HG02610 (cell line): ENCODE data around the gene FAF2.

ENCODE experiments used
- ATAC-seq: cut with Tn5 transposase; IDR thresholded peaks from one replicate; pipeline ENCODE4 v1.9.1; 2021; ENCODE audit warnings: mild to moderate bottlenecking, moderate library complexity; ENCODE audit not compliant: unreplicated experiment

FAF2 gene

GRCh38 chr5:176500511-176500910 lies 52.3 kb downstream of the FAF2 start:
- no peak for ATAC-seq

- ATAC-seq, result no peak
Observed at GRCh38 chr5:176501333-176501732, 53.1 kb downstream of the FAF2 start.

GRCh38 chr5:176503496-176503895 lies 55.3 kb downstream of the FAF2 start:
- no peak for ATAC-seq

GRCh38 chr5:176507911-176508310 lies 59.7 kb downstream of the FAF2 start:
- ATAC-seq, result no peak

GRCh38 chr5:176508603-176509002 lies 60.4 kb downstream of the FAF2 start:
- no peak for ATAC-seq

DNA sequence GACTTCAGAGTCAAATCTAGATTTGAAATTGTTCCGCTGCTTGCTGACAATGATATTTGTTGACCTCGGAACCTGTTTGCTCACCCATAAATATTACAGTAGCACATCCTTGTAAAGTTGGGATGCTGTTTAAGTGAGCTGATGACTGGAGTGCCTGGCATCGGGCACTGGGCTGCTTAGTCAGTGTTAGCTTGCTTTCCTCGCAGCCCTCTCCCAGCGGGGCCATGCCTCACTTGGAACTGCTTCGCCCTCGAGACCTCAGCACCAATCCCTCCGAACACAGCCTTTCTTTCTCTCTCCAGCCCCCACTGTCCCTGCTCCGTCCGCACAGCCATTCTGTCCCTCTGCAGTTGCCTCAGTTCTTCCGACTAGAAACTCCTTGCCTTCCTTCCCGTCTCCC lies 65.6 kb downstream of the FAF2 start:
- no peak for ATAC-seq

- ATAC-seq, result no peak
Observed at GRCh38 chr5:176514244-176514950, 66.2 kb downstream of the FAF2 start.

GRCh38 chr5:176515396-176515795 lies 67.2 kb downstream of the FAF2 start:
- no peak for ATAC-seq

DNA sequence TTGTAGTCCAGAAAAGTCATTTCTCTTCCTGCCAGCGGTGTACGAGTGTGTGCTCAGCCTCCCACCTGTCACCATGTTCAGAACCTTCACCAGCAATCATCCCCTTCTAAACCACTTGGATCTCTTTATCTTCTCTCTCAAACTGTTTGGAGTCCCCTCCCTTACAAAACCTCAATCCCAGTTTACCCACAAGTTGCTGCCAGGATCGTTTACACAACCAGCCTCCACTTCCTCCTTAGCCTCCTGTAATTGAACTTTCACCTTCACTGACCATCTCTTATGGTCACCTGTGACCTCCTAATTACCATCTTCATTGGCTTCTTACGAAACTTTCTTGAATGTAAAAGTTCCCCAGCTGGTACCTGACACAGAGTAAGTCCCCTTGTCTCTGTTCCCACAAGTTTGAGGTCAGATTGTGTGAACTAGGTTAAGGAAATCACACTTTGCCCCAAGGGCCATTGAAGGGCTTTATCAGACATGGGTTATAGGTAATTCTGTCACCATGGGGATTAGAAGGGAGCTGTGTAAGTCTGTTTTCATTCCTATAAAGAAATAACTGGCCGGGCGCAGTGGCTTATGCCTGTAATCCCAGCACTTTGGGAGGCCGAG lies 69.0 kb downstream of the FAF2 start:
- ATAC-seq, result no peak

- no peak for ATAC-seq
Observed at GRCh38 chr5:176519810-176520720, 71.9 kb downstream of the FAF2 start.

DNA sequence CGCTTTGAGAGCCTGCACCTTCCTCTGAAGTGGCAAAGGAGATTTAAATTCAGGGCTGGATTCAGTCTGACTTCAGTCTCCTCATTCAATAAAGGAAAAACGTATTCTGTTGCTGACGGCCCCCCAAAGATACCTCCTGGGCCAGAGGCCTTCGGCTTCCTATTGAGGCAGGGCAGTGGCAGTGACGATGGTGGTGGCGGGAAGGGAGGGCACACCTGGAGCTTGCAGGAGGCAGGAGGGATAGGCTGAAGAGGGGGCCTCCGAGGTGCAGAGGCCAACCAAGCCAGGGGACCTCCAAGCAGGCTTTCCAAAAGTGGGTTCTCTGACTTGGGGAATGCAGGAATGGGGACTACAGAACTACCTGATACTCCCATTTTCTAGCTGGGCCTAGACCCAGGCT lies 73.1 kb downstream of the FAF2 start:
- no peak for ATAC-seq

- no peak for ATAC-seq
Observed at GRCh38 chr5:176521699-176522263, 73.6 kb downstream of the FAF2 start.

DNA sequence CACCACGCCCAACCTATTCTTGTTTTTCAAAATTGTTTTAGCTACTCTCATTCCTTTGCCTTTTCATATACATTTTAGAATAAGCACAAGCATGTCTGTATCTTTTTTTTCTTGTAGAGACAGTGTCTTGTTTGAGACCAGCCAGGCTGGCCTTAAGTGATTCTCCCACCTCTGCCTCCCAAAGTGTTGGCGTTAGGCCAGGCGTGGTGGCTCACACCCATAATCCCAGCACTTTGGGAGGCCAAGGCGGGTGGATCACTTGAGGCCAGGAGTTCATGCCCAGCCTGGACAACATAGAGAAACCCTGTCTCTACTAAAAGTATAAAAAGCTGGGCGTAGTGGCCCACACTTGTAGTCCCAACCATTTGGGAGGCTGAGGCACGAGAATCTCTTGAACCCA lies 76.0 kb downstream of the FAF2 start:
- no peak for ATAC-seq

- no peak for ATAC-seq
Observed at GRCh38 chr5:176524987-176525386, 76.8 kb downstream of the FAF2 start.

DNA sequence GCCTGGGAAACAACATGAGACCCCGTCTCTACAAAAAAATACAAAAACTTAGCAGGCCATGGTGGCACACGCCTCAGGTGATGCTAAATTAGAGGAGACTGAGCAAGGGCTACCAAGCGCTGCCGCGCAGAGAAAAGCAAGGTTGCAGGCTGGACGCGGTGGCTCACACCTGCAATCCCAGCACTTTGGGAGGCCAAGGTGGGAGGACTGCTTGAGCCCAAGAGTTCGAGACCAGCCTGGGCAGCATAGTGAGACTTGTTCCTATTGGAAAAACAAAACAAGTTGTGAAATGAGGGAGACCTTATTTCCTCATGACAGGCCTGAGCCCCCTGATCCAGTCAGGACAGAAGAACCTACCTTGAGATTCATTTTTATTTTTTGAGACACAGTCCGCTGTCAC lies 77.5 kb downstream of the FAF2 start:
- ATAC-seq, result no peak

- ATAC-seq, result no peak
Observed at GRCh38 chr5:176526462-176526861, 78.3 kb downstream of the FAF2 start.

DNA sequence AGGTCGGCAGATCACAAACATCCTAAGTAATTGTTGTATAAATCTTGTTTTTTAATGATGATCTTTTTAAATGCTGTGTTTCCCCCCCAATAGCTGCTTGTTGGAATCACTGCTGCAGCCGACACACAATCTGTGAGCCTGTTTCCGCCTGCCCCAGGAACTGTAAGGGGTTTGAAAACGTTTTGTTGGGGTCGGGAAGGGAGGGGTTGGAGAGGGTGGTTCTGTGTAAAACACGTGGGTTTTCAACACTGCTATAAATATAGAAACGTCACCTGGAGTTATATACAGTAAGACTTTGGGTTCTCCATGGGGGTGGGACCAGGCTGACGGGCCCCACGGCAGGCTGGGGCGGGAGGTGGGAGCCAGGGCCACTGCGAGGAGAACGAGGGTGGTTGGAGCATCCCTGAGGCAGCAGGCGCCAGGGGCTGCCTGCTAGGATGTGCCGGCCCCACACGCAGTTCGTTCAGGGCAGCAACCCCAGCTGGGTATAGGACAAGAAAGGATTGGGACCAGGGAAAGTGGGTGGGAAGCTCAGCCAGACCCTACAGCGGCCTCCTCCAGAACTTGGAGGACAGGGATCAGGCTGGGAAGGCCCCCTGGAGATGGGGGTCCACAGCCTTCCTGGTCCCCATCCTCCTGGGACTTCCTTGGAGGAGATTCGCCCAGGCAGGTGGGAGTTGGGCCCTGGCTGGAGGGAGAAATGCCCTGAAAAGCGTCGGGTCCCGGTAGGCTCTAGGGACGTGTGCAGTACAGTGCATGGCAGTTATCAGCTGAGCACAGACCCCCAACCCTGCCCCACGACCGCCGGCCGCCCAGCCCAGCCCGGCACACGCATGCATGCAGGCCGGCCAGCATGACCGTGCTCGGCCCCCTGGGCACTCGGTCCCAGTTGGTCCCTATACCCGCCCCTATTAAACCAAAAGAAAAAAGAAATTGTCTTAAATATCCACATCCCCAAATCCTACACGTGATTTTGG lies 79.3 kb downstream of the FAF2 start:
- ATAC-seq, result no peak

GRCh38 chr5:176528301-176528700 lies 80.1 kb downstream of the FAF2 start:
- ATAC-seq, result no peak

- ATAC-seq, result no peak
Observed at GRCh38 chr5:176528761-176529115, 80.6 kb downstream of the FAF2 start.

- no peak for ATAC-seq
Observed at GRCh38 chr5:176529116-176529740, 81.0 kb downstream of the FAF2 start.
